Measurements from ENCODE around the gene CUX1. TPM values are rescaled to one million over a fixed set of nuclear protein-coding genes. Genes with fewer than 3 reads are reported as not detected.

The CUX1 gene
- total RNA-seq, 1 experiment from 2014 or later, result 64.3 TPM

GRCh38 chr7:101813402-101814019 is 3.9 kb upstream of the CUX1 start (continued):
- TF ChIP-seq GABPB1 (CRISPR knock-in tag; IDR thresholded peaks at IDR 0.05), result no peak

GRCh38 chr7:101814081-101814990 is 3.1 kb upstream of the CUX1 start:
- Mint-ChIP-seq H3K4me3 (peak overlapping the region; percentile 70), H3K36me3 (no peaks in the 10 kb centered on the region), H3K4me1 (peaks cover 29% of the 10 kb centered on the region), H3K27me3 (ENCODE audit: low read depth) (peaks cover 9% of the 10 kb centered on the region), H3K27ac (0 out of 2 replicates have a peak overlapping the region, but pooled peaks have one; percentile 3), H3K9me3 (no peaks in the 10 kb centered on the region)
- peak; percentile 65 for DNase-seq (ENCODE audit: low spot score)
- ChIA-PET CTCF (interaction anchor here (0.6 to 1.6 kb wide), 13 partner anchors 9 to 286 kb away, joined by 3 to 15 read pairs (median 4); no protein-coding TSS in a partner anchor), POLR2A (no interaction called here)
- ATAC-seq, result peak; percentile 61
- TF ChIP-seq USF1 (CRISPR knock-in tag; IDR thresholded peaks at IDR 0.05) (no peak), ZNF232 (CRISPR knock-in tag; IDR thresholded peaks at IDR 0.05) (peak; percentile 84; the same call in 1 of the 2 replicates), JUN (CRISPR knock-in tag; IDR thresholded peaks at IDR 0.05) (no peak), ZNF317 (CRISPR knock-in tag; IDR thresholded peaks at IDR 0.05; ENCODE audit: borderline replicate concordance, low read depth) (no peak), KAT7 (CRISPR knock-in tag; IDR thresholded peaks at IDR 0.05; ENCODE audit: borderline replicate concordance) (0 out of 2 replicates have a peak, but pooled peaks have one; percentile 58), PRDM15 (CRISPR knock-in tag; IDR thresholded peaks at IDR 0.05) (peak; percentile 59; the same call in 1 of the 2 replicates), SP1 (CRISPR knock-in tag; conservative IDR thresholded peaks at IDR 0.05) (peak; percentile 77), NFYB (CRISPR knock-in tag; conservative IDR thresholded peaks at IDR 0.05; ENCODE audit: low read depth) (peak; percentile 37; the same call in 1 of the 2 replicates), FOXP1 (CRISPR knock-in tag; IDR thresholded peaks at IDR 0.05; ENCODE audit: borderline replicate concordance) (peak; percentile 81; the same call in 1 of the 2 replicates), ETV6 (CRISPR knock-in tag; IDR thresholded peaks at IDR 0.05) (0 out of 2 replicates have a peak, but pooled peaks have one; percentile 50), IRF1 (CRISPR knock-in tag; IDR thresholded peaks at IDR 0.05) (no peak), ZNF138 (CRISPR knock-in tag; conservative IDR thresholded peaks at IDR 0.05) (no peak), FOXP4 (CRISPR knock-in tag; IDR thresholded peaks at IDR 0.05) (peak; percentile 58; the same call in 1 of the 2 replicates), HMGXB4 (CRISPR knock-in tag; IDR thresholded peaks at IDR 0.05) (no peak), NR2C2 (CRISPR knock-in tag; IDR thresholded peaks at IDR 0.05) (0 out of 2 replicates have a peak, but pooled peaks have one; percentile 40), CTCF (IDR thresholded peaks at IDR 0.05) (0 out of 2 replicates have a peak, but pooled peaks have one; percentile 18), ZNF423 (CRISPR knock-in tag; IDR thresholded peaks at IDR 0.05) (peak; percentile 67), SMAD4 (CRISPR knock-in tag; IDR thresholded peaks at IDR 0.05) (no peak), CREM (CRISPR knock-in tag; IDR thresholded peaks at IDR 0.05) (peak; percentile 69; the same call in 1 of the 2 replicates), ZBTB43 (CRISPR knock-in tag; IDR thresholded peaks at IDR 0.05) (peak; percentile 23; the same call in 1 of the 2 replicates)
